GM12878 (cell line): ENCODE measurements around the gene CIB4. TPM values are rescaled to one million over a fixed set of nuclear protein-coding genes. Genes with fewer than 3 reads are reported as not detected.

Experiments
- ATAC-seq: fragments of 200-7000 bp; cut with Tn5 transposase; 3 replicates; pipeline ENCODE4 v1.9.1; 2020; ENCODE audit warnings: mild to moderate bottlenecking, moderate library complexity
- BruUV-seq: library from RNA; stranded (reverse); fragments of 400-500 nt; replicated peaks from 2 replicates; lab custom pipeline; 2021; lab: Mats Ljungman, UMichigan
- CTCF ChIA-PET: fragments of 300-600 bp; sonication (Branson Sonifier 250); formaldehyde crosslinking; extraction: SDS; loops from one replicate; lab custom pipeline; 2021; ENCODE audit warnings: inconsistent platforms; lab: Yijun Ruan, JAX
- POLR2A ChIA-PET: fragments of 350-600 bp; formaldehyde crosslinking; extraction: SDS; loops from one replicate; lab custom pipeline; 2021; ENCODE audit warnings: inconsistent platforms; lab: Charles Lee
- RAD21 ChIA-PET: fragments of 300-600 bp; sonication (Branson Sonifier 250); formaldehyde crosslinking; loops from one replicate; lab custom pipeline; 2023; ENCODE audit warnings: antibody characterized with exemption; ENCODE audit not compliant: unreplicated experiment; lab: Charles Lee
- SMC1A ChIA-PET: fragments of 300-600 bp; sonication (Branson Sonifier 250); formaldehyde crosslinking; loops from one replicate; lab custom pipeline; 2023; ENCODE audit not compliant: unreplicated experiment, uncharacterized antibody; lab: Charles Lee
- DNase-seq: peaks from one replicate; pipeline ENCODE4 v3.0.0-alpha.2; 2011; ENCODE audit warnings: low read depth, low spot score
- FAIRE-seq: peaks from 3 replicates; lab custom pipeline; 2011; peaks lifted over from hg19 to GRCh38; lab: Jason Lieb, UNC
- H2AFZ ChIP-seq: 2 replicates; pipeline ENCODE4 v1.6.0; 2011; ENCODE audit warnings: low read depth, low read length, control low read depth; ENCODE audit not compliant: control insufficient read depth
- H3K27ac ChIP-seq: 2 replicates; pipeline ENCODE4 v1.5.1; 2011; ENCODE audit warnings: control low read depth; ENCODE audit not compliant: control insufficient read depth, insufficient read depth
- H3K27me3 ChIP-seq, 2 experiments: replicated peaks in 1 of 2; 2 replicates each; pipeline versions ENCODE4 v1.6.0 to v1.6.1; 2011; ENCODE audit warnings: low read length in 1 of 2; ENCODE audit not compliant: control insufficient read depth in 2 of 2, insufficient read depth in 2 of 2
- H3K36me3 ChIP-seq, 2 experiments: 2 replicates each; pipeline ENCODE4 v1.5.1; 2011; ENCODE audit warnings: low read length in 1 of 2; ENCODE audit not compliant: control insufficient read depth in 2 of 2, insufficient read depth in 2 of 2
- H3K4me1 ChIP-seq: 2 replicates; pipeline ENCODE4 v1.6.1; 2011; ENCODE audit warnings: mild to moderate bottlenecking, low read length, moderate library complexity, mixed read lengths; ENCODE audit not compliant: control insufficient read depth, insufficient read depth
- H3K4me2 ChIP-seq: 2 replicates; pipeline ENCODE4 v1.6.0; 2011; ENCODE audit warnings: control low read depth; ENCODE audit not compliant: control insufficient read depth, insufficient read depth
- H3K4me3 ChIP-seq: fragments of 200-600 bp; sonication (generic); 2 replicates; pipeline ENCODE4 v1.5.1; 2016
- H3K79me2 ChIP-seq: 2 replicates; pipeline ENCODE4 v1.6.0; 2011; ENCODE audit warnings: low read length; ENCODE audit not compliant: control insufficient read depth, insufficient read depth
- H3K9ac ChIP-seq: 2 replicates; pipeline ENCODE4 v1.8.0; 2011; ENCODE audit warnings: low read length, control low read depth, mixed read lengths; ENCODE audit not compliant: control insufficient read depth, insufficient read depth
- H3K9me3 ChIP-seq: replicated peaks from 3 replicates; pipeline ENCODE4 v1.5.1; 2011; ENCODE audit warnings: mild to moderate bottlenecking, low read length; ENCODE audit not compliant: control insufficient read depth, insufficient read depth
- H4K20me1 ChIP-seq: 2 replicates; pipeline ENCODE4 v1.6.0; 2011; ENCODE audit not compliant: control insufficient read depth, insufficient read depth
- ASH2L ChIP-seq: fragments of 300-600, 200-600 bp; sonication (generic); IDR thresholded peaks from 2 replicates; pipeline ENCODE4 v1.6.1; 2017; ENCODE audit warnings: low read depth, mild to moderate bottlenecking, borderline replicate concordance
- NFXL1 ChIP-seq: fragments of 450-650 bp; IDR thresholded peaks from 2 replicates; pipeline ENCODE4 v1.6.1; 2017; ENCODE audit warnings: antibody characterized with exemption, mild to moderate bottlenecking, borderline replicate concordance
- RELB ChIP-seq: fragments of 450-650 bp; IDR thresholded peaks from 2 replicates; pipeline ENCODE4 v1.6.1; 2017; ENCODE audit warnings: low read depth, mild to moderate bottlenecking, moderate library complexity
- SMARCA5 ChIP-seq: fragments of 450-650 bp; IDR thresholded peaks from 2 replicates; pipeline ENCODE4 v1.6.1; 2017; ENCODE audit warnings: mild to moderate bottlenecking
- TAF1 ChIP-seq: IDR thresholded peaks from 2 replicates; pipeline ENCODE4 v1.6.1; 2011; ENCODE audit warnings: mild to moderate bottlenecking, low read depth, low read length, borderline replicate concordance
- WGBS: methylation state at CpG from one replicate; pipeline ENCODE4 v1.1.6; 2016; ENCODE audit warnings: low lambda C conversion rate; ENCODE audit not compliant: insufficient replicate concordance, insufficient coverage; ENCODE audit errors: missing lambda C conversion rate; 5-methylcytosine and 5-hydroxymethylcytosine counted together
- in situ Hi-C: fragments of 300-500 bp; cut with MboI; formaldehyde crosslinking; loops from 9 replicates; pipeline ENCODE4 v1.14.3; 2018; ENCODE audit warnings: mixed read lengths
- intact Hi-C: fragments of 100-400 bp; cut with micrococcal nuclease; formaldehyde crosslinking; loops from one replicate; pipeline ENCODE4 v1.14.2; 2022; ENCODE audit not compliant: unreplicated experiment
- polyA plus RNA-seq, 11 experiments: library from polyadenylated mRNA; depleted of rRNA in 4 of 11; unstranded in 6 of 11; stranded (reverse) in 5 of 11; fragments of >200 nt; fragmentation: Nextera tagmentation in 4 of 11; fragmentation: Illumina TruSeq in 1 of 11; extraction: Ambion mirVana in 4 of 11; extraction: Trizol in 1 of 11; gene quantifications; 1 replicate in 1 of 11; 2 replicates in 10 of 11; pipeline versions ENCODE4 v1.2.1 to v1.2.3, GENCODE V29; 2011 to 2016; ENCODE audit warnings: inconsistent platforms in 2 of 11, missing spikeins in 2 of 11, low read depth in 1 of 11
- total RNA-seq, 4 experiments: library from RNA; depleted of rRNA in 3 of 4; stranded (reverse); fragments of >200 nt in 3 of 4; fragmentation: Illumina TruSeq in 1 of 4; extraction: Trizol in 1 of 4; gene quantifications; 2 replicates each; pipeline versions ENCODE4 v1.2.1 to v1.2.3, GENCODE V29; 2013 to 2021
- TF ChIP-seq, protein P1 (sequence below), 3 experiments: IDR thresholded peaks in 2 of 3; conservative IDR thresholded peaks in 1 of 3; 2 replicates each; pipeline ENCODE4 v1.5.1; 2011; ENCODE audit warnings: low read depth in 3 of 3, low read length in 3 of 3, mild to moderate bottlenecking in 3 of 3, control low read depth in 2 of 3, moderate library complexity in 2 of 3, inconsistent platforms in 1 of 3, mixed read lengths in 1 of 3; ENCODE audit not compliant: control insufficient read depth in 2 of 3, insufficient read depth in 1 of 3; ENCODE audit errors: extremely low read depth in 1 of 3

The CIB4 gene
- total and polyA plus RNA-seq, 10 of the 15 experiments (the other 5 are each of a cell fraction or from before 2014, with no cell fraction given) = not detected

GRCh38 chr2:26640331-26640745, 828 bp downstream of the CIB4 start:
- POLR2A ChIA-PET = no interaction called here
- Histone ChIP-seq H3K36me3 (no peaks in the 10 kb centered on the region), H3K9me3 (no peaks in the 10 kb centered on the region), H3K27me3 (peaks cover 0 to 5% of the 10 kb centered on the region in 2 experiments; a peak in 2 of 4 replicates), H3K79me2 (no peaks in the 10 kb centered on the region), H4K20me1 (no peaks in the 10 kb centered on the region), H3K4me2 (no peak overlapping the region), H3K9ac (no peak overlapping the region), H3K4me3 (no peak overlapping the region), H2AFZ (no peak overlapping the region), H3K4me1 (no peaks in the 10 kb centered on the region), H3K27ac (no peak overlapping the region)
- RAD21 ChIA-PET = no interaction called here
- in situ Hi-C loops (no loop called here), intact Hi-C loops (no loop called here)
- no TSS peak for BruUV-seq
- TF ChIP-seq NFXL1 = no peak
- TF ChIP-seq SMARCA5 = no peak
- no peak for TF ChIP-seq ASH2L
- TF ChIP-seq TAF1 = no peak
- TF ChIP-seq, protein P1, sequence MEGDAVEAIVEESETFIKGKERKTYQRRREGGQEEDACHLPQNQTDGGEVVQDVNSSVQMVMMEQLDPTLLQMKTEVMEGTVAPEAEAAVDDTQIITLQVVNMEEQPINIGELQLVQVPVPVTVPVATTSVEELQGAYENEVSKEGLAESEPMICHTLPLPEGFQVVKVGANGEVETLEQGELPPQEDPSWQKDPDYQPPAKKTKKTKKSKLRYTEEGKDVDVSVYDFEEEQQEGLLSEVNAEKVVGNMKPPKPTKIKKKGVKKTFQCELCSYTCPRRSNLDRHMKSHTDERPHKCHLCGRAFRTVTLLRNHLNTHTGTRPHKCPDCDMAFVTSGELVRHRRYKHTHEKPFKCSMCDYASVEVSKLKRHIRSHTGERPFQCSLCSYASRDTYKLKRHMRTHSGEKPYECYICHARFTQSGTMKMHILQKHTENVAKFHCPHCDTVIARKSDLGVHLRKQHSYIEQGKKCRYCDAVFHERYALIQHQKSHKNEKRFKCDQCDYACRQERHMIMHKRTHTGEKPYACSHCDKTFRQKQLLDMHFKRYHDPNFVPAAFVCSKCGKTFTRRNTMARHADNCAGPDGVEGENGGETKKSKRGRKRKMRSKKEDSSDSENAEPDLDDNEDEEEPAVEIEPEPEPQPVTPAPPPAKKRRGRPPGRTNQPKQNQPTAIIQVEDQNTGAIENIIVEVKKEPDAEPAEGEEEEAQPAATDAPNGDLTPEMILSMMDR (IDR thresholded peaks at IDR 0.05 in 2 of 3, conservative IDR thresholded peaks at IDR 0.05 in 1 of 3; ENCODE audit: control insufficient read depth in 2 of 3, extremely low read depth in 1 of 3, insufficient read depth in 1 of 3, low read depth in 3 of 3, low read length in 3 of 3) = no peak
- no peak for TF ChIP-seq RELB
- SMC1A ChIA-PET = no interaction called here
- DNase-seq (no peak), FAIRE-seq (no peak), ATAC-seq (peak; percentile 30)
- CTCF ChIA-PET = no interaction called here
- WGBS = 16% methylated on average over 8 of the region's 8 CpGs
